B cell (primary cell): ENCODE measurements around the gene VPS37C.

Source experiments
- CTCF ChIP-seq: fragments of 200-600 bp; IDR thresholded peaks from one replicate; pipeline ENCODE4 v1.8.0; 2022; ENCODE audit warnings: antibody characterized with exemption, mild to moderate bottlenecking
- EZH2 ChIP-seq: IDR thresholded peaks from 2 replicates; pipeline ENCODE4 v1.6.1; 2012; ENCODE audit warnings: borderline replicate concordance, low read depth, mild to moderate bottlenecking, moderate library complexity, low read length; ENCODE audit not compliant: insufficient read depth, poor library complexity, severe bottlenecking

- peak; percentile 100 for TF ChIP-seq CTCF
- TF ChIP-seq EZH2, result no peak
Observed at GRCh38 chr11:61129639-61130523, 31.3 kb downstream of the VPS37C start.
